Spleen (tissue), 7 donors: Measurements from ENCODE around the gene CHRNA3.

Experiments
- POLR2A ChIP-seq, 3 donors: fragments of 450-650 bp; IDR thresholded peaks; one replicate each; pipeline ENCODE4 v1.5.1; 2017; ENCODE audit warnings: antibody characterized with exemption in 3 of 3, mild to moderate bottlenecking in 1 of 3
- POLR2AphosphoS5 ChIP-seq, 3 donors: sonication (generic); formaldehyde crosslinking; IDR thresholded peaks; one replicate each; pipeline ENCODE4 v1.5.1; 2017; ENCODE audit warnings: antibody characterized with exemption in 3 of 3
- TF ChIP-seq, protein P1 (sequence below), 11 experiments: fragments of 200-600 bp in 7 of 11; fragments of 450-650 bp in 4 of 11; sonication (generic) in 4 of 11; IDR thresholded peaks in 8 of 11; conservative IDR thresholded peaks in 3 of 11; 1 replicate in 7 of 11; 2 replicates in 4 of 11; pipeline versions ENCODE4 v1.4.0 to v1.8.0; 2016 to 2021; ENCODE audit warnings: antibody characterized with exemption in 11 of 11, inconsistent platforms in 4 of 11, mild to moderate bottlenecking in 1 of 11
- donor health status: DM: no; HTN: no; CAD: no; lungs with moderate emphysema.
- donor health status: DM: no; HTN: no; CAD: no.
- donor health status: DM: no; HTN: no; CAD: no.

DNA sequence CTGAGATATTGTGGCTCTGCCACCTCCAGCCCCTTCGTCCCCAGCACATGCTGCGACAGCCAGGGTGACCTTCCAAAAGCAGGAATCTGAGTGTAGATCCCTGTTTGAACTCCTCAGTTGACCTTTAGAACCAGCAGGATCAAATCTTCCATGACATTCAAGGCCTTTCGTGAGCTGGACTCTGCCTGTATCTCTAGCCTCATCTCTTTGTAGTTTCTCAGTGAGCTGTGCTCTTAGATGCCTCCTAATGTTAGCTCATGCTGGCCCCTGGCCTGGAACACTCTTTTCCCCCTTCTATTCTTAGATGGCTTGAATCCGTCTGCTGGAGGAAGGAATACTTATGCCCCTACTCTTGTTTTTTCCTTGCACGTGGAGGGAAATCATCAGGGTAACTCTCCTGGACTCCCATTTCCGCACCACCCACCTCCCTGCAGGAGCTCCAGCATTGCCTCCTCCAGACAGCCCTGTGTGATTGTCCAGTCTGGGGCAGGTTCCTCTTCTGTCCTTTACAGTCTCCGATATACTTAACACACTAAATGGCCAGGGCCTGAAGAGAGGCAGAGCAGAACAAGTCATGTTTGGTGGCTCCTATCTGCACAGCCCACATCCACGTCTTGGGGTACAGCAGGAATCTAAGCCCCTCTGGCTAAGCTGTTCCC, 46.9 kb upstream of the CHRNA3 start:
- no peak for TF ChIP-seq POLR2A (IDR thresholded peaks at IDR 0.05)
- TF ChIP-seq, protein P1, sequence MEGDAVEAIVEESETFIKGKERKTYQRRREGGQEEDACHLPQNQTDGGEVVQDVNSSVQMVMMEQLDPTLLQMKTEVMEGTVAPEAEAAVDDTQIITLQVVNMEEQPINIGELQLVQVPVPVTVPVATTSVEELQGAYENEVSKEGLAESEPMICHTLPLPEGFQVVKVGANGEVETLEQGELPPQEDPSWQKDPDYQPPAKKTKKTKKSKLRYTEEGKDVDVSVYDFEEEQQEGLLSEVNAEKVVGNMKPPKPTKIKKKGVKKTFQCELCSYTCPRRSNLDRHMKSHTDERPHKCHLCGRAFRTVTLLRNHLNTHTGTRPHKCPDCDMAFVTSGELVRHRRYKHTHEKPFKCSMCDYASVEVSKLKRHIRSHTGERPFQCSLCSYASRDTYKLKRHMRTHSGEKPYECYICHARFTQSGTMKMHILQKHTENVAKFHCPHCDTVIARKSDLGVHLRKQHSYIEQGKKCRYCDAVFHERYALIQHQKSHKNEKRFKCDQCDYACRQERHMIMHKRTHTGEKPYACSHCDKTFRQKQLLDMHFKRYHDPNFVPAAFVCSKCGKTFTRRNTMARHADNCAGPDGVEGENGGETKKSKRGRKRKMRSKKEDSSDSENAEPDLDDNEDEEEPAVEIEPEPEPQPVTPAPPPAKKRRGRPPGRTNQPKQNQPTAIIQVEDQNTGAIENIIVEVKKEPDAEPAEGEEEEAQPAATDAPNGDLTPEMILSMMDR (IDR thresholded peaks at IDR 0.05 in 8 of 11, conservative IDR thresholded peaks at IDR 0.05 in 3 of 11) = no peak
- TF ChIP-seq POLR2AphosphoS5 (IDR thresholded peaks at IDR 0.05) = no peak
